GM18507 (cell line): ENCODE data around the gene ALPK3.

Experiments
- DNase-seq: peaks from one replicate; pipeline ENCODE4 v3.0.0; 2011; ENCODE audit warnings: low read depth; ENCODE audit not compliant: insufficient read length; ENCODE audit errors: extremely low spot score
- FAIRE-seq: peaks from 2 replicates; lab custom pipeline; 2011; peaks lifted over from hg19 to GRCh38; lab: Jason Lieb, UNC

Gene ALPK3

GRCh38 chr15:84816694-84817465 lies at the start of gene ALPK3:
ALPK3 (plus strand) TSS chr15:84817356; CDS start chr15:84817453, 97 bp downstream.
- no peak for DNase-seq
- no peak for FAIRE-seq

GRCh38 chr15:84772031-84772430 lies 45.1 kb upstream of the ALPK3 start:
- DNase-seq (no peak), FAIRE-seq (no peak)

- no peak for DNase-seq
- FAIRE-seq: no peak
Observed at GRCh38 chr15:84772467-84772866, 44.7 kb upstream of the ALPK3 start.

- FAIRE-seq: no peak
- no peak for DNase-seq
Observed at GRCh38 chr15:84773716-84774115, 43.4 kb upstream of the ALPK3 start.

GRCh38 chr15:84775867-84776449 lies 41.2 kb upstream of the ALPK3 start:
- FAIRE-seq: no peak
- DNase-seq: no peak

- FAIRE-seq: no peak
- DNase-seq: no peak
Observed at GRCh38 chr15:84778194-84778593, 39.0 kb upstream of the ALPK3 start.

GRCh38 chr15:84780492-84780891 lies 36.7 kb upstream of the ALPK3 start:
- FAIRE-seq: no peak
- no peak for DNase-seq

- FAIRE-seq (no peak), DNase-seq (no peak)
Observed at GRCh38 chr15:84781495-84781894, 35.7 kb upstream of the ALPK3 start.

- DNase-seq (no peak), FAIRE-seq (no peak)
Observed at GRCh38 chr15:84782346-84782745, 34.8 kb upstream of the ALPK3 start.

- FAIRE-seq (no peak), DNase-seq (no peak)
Observed at GRCh38 chr15:84783493-84784251, 33.5 kb upstream of the ALPK3 start.

- no peak for FAIRE-seq
Observed at GRCh38 chr15:84784262-84784661, 32.9 kb upstream of the ALPK3 start.

GRCh38 chr15:84785053-84785452 lies 32.1 kb upstream of the ALPK3 start:
- DNase-seq: no peak
- no peak for FAIRE-seq

More at GRCh38 chr15:84784262-84784661, 32.9 kb upstream of the ALPK3 start:
- DNase-seq: no peak

GRCh38 chr15:84788500-84788899 lies 28.7 kb upstream of the ALPK3 start:
- no peak for FAIRE-seq
- no peak for DNase-seq

GRCh38 chr15:84789762-84790161 lies 27.4 kb upstream of the ALPK3 start:
- no peak for FAIRE-seq

GRCh38 chr15:84790676-84791075 lies 26.5 kb upstream of the ALPK3 start:
- FAIRE-seq: no peak
- DNase-seq: no peak

More at GRCh38 chr15:84789762-84790161, 27.4 kb upstream of the ALPK3 start:
- DNase-seq: no peak

GRCh38 chr15:84791763-84792162 lies 25.4 kb upstream of the ALPK3 start:
- FAIRE-seq (no peak), DNase-seq (no peak)

GRCh38 chr15:84793431-84794161 lies 23.6 kb upstream of the ALPK3 start:
- no peak for DNase-seq
- no peak for FAIRE-seq

- DNase-seq (no peak), FAIRE-seq (no peak)
Observed at GRCh38 chr15:84794162-84794547, 23.0 kb upstream of the ALPK3 start.

- no peak for FAIRE-seq
- DNase-seq: no peak
Observed at GRCh38 chr15:84795186-84795585, 22.0 kb upstream of the ALPK3 start.

GRCh38 chr15:84797212-84797611 lies 19.9 kb upstream of the ALPK3 start:
- FAIRE-seq (no peak), DNase-seq (no peak)
